HG03575 (cell line): Measurements from ENCODE around the gene TAF6.
"Not testable (repeated sequence)": the region's sequence is repeated elsewhere in the genome, so short reads cannot be mapped to it uniquely, and the experiment has no call there.

Source experiments
- ATAC-seq: cut with Tn5 transposase; IDR thresholded peaks from one replicate; pipeline ENCODE4 v1.9.1; 2021; ENCODE audit not compliant: unreplicated experiment, insufficient number of reproducible peaks, low FRiP score; ENCODE audit errors: extremely low read depth

TAF6 gene

DNA sequence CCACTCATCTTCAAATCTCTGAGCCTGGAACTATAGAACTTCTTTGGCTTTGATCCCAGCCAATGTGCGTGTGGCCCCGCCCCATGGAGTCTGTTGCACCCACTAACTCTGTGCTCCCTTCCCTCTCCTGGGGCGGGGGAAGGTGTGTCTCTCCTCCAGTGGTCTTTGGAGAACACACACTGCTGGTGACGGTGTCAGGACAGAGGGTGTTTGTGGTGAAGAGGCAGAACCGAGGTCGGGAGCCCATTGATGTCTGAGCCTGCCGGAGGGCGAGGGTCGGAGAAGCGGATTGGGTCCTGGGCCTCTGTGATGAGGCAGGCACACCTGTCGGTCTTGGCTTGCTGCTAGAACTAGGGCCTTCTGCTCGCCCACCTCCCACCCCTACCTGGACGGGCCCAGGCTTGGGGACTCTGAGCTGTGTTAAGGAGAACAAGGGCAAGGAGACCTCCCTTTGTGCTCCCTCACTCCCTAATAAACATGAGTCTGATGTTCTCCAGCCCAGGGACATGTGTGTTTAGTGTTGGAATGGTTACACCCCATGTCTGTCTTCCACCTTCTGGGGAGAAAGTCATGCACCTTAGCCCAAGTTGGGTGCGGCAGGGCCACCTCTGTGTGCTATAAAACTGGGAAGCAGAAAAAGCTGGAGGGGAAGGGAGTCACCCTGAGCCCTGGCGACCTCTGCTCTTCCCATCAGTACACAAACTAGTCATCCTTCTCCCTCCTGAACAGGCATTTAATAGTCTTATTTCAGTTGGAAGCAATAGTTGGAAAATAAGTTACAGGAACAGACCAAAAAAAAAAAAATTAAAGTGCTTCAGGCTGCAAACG, 34.8 kb upstream of the TAF6 start:
- ATAC-seq, result no peak

DNA sequence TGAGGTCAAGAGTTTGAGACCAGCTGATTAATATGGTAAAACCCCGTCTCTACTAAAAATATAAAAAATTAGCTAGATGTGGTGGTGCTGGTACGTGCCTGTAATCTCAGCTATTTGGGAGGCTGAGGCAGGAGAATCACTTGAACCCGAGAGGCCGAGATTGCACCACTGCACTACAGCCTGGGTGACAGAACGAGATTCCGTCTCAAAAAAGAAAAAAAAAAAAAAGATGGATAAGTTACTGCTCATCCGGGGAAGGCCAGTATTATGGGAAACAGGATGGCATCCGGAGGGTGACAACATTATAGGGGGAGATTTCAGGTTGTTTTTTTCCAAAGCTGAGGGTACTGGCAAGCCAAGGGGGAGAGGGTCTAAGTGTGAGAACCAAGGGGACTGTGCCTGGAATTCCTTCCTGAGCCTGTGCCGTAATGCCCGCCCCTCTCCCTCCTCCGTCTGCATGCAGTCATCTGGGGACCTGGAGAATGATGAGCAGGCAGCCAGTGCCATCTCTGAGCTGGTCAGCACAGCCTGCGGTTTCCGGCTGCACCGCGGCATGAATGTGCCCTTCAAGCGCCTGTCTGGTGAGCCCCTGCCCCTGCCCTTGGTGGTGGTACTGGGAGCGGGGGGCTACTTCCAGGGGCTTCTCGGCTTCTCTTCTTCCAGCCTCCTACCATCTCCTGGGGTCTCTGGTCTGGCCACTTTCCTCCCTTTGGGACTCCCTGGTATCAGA, 33.9 kb upstream of the TAF6 start:
- ATAC-seq, result no peak

DNA sequence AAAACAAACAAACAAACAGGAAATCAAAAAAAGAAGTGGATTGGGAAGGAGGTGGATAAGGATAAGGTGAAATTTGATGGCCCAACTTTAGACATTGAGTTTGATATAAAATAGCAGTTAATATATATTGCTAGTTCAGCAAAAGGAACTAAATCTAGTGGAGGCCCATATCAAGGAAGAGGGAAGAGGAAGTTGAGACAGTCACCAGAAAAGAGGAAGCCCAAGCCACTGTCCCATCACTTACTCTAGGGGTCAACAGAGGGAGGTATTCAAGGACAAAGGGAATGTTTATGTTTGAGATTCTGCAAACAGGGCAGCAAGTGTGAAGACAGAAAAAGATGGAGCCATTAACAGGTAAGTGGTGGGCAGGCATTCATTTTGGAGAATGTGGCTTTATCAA, 33.2 kb upstream of the TAF6 start:
- no peak for ATAC-seq

DNA sequence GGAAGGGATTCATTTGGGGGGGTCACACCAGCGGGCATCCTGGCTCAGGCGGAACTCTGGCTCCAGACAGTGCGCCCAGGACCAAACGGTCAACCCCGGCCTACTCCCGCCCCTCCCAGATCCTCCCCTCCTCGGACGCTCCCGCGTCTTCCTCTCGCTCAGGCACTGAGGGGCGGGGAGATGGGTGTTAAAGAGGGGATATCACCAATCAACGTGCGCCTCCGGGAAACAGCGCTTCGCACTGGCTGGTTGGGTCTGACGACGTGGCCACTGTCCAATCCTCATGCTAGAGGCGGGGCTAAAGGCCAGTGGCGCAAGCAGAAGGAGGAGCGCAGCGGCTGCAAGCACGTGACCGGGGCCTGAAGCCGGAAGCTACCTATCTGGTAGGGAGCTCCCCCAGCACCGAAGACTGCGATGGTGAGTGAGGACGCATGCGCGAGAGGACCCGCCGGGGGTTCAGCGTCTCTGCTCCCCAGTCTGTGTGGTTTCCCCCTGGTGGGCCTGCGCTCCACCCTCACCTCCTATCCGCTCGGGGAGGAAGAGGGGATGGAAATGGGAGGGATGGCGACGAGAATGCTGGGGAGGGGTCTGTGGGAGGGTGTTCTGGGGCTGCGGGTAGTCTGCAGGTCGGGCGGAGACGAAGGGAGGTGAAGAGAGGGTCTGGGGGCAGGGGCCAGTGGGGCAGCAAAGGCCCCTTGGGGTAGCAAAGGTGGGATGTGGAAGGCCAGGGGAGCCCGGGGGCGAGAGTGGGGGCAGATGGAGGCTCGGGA, 29.6 kb upstream of the TAF6 start, which contains the start of gene LAMTOR4:
TSS of gene LAMTOR4 (plus strand) at position 360 of the 770 bp plus-strand sequence. CDS start at position 415, 55 bp downstream.
- peak; percentile 94 for ATAC-seq

DNA sequence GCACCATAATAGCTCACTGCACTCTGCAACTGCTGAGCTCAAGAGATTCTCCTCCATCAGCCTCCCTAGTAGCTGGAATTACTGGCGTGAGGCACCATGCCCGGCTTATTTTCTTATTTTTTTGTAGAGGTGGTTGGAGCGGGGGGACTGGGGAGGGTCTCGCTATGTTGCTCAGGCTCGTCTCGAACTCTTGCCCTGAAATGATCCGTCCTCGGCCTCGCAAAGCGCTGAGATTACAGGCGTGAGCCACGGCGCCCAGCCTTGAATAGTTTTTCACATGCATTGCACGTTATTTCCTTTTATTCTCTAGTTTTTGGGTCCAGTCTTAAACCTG, 29.0 kb upstream of the TAF6 start:
- ATAC-seq, result no peak

DNA sequence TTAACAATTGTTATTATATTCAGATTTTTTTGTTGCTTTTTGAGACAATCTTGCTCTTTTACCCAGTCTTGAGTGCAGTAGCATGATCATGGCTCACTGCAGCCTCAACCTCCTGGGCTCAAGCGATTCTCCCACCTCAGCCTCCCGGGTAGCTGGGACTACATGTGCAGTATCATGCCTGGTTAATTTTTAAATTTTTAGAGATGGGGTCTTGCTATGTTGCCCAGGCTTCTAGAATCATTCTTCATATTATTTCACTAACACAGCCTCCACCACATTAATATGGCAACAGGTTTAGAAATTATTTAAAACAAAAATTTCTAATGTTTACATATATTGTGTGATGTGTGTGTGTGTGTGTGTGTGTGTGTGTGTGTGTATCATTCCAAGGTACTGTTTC, 28.1 kb upstream of the TAF6 start:
- no peak for ATAC-seq

DNA sequence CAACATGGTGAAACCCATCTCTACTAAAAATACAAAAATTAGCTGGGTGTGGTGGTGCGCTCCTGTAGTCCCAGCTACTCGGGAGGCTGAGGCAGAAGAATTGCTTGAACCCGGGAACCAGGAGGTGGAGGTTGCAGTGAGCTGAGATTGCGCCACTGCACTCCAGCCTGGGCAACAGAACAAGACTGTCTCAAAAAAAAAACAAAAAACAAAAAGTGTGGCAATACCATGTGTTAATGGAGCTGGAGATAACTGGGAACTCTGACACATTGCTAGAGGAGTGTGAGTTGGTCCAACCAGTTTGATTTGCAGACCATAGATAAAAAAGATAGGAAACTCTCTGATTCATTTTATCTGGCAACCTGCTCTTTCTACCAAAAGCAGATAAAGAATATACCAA, 27.2 kb upstream of the TAF6 start:
- not testable (repeated sequence) for ATAC-seq

DNA sequence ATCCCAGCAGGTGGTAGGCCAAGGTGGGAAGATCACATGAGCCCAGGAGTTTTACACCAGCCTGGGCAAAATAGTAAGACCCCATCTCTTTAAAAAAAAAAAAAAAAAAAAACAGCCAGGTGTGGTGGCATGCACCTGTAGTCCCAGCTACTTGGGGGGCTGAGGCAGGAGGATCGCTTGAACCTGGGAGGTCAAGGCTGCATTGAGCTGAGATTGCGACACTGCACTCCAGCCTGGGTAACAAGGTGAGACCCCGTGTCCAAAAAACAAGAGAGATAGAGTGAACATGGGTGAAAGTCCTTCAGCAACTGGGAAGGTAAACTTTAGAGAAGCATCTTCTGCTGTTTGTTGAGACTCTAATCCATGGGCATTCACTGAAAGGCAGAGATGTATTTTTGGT, 23.3 kb upstream of the TAF6 start:
- no peak for ATAC-seq

DNA sequence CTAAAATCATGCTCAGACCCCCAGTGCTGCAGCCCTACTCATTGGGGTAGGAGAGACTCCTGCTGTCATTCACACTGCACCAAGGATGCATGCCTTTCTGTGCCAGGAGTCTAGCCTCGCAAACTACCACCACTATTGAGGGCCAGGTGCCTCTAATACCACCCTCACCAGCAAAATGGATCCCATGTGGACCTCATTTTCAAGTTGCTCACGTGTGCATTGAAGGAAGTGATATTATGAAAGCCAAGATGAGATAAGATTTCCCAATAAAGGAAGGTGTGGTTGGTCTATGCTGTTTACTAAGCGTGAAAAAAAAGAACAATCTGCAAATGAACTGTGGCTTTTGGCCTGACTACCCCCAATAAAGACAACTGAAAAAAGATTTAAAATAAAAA, 22.4 kb upstream of the TAF6 start:
- no peak for ATAC-seq

DNA sequence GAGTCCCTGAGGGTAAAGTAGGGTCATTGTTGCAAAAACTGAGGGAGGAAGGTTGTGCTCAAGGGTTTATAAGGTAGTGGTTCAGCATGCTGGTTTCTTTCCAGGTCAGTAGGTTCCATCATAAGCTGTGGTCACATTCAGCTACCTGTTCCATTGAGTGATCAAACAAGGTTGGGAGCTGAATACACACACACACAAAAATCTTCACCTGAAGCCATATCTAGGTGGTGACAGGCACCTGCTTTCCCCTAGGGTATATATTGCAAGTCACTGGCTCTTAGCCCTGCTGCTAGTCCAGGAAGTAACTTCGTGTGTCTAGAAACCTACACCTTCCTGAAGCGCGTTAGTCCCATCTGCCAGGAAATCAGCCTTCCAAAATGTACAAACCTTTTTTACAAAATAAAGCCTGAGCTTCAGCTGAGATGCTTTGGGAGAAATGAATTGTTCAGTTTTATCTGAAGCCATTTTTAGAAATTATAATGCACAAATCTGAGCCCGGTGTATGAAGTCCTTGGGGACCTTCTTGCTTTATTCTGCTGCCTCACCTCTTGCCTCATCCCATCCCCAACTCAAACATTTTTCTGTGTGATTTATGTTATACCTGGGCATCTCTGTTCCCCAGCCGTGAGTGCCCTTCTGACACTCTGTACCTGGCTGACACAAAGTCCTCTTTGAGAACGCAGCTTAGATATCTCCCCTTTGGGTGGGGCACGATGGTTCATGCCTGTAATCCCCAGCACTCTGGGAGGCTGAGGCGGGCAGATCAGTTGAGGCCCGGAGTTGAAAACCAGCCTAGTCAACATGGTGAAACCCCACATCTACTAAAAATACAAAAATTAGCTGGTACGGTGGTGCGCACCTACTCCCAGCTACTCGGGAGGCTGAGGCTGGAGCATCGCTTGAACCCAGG, 18.9 kb upstream of the TAF6 start:
- no peak for ATAC-seq

DNA sequence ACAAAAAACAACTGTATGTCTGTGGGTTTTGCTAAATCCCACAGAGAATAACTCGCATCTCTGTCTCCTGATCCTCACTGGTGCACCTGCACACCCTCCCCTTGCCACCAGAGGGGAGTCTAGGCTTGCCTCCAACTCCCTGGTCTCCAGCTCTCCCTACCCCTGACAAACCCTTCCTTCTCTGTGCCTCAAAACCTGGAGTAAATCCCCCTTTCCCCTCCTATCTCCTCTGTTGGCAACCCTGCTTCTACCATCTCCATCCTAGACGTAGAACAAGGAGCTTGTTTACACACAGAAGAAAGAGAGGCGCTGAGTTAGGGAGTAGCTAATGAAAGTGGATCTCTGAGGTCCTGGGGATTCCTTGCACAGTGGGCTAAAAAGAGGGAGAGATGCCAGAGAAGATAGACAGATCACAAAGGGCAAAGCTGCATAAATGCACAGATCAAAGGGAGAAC, 13.6 kb upstream of the TAF6 start:
- no peak for ATAC-seq

DNA sequence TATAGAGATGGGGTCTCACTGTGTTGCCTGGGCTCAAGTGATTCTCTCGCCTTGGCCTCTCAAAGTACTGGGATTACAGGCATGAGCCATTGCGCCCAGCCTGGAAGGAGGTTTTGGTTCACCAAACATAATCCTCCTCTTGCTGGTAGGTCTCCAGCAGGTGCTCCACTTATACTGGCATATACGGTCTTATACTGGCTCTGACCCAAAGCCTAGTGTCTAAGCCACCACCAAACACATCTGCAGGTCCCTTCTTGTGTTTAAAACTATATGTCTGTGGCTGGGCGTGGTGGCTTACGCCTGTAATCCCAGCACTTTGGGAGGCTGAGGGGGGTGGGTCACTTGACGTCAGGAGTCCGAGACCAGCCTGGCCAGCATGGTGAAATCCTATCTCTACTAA, 13.0 kb upstream of the TAF6 start:
- no peak for ATAC-seq

DNA sequence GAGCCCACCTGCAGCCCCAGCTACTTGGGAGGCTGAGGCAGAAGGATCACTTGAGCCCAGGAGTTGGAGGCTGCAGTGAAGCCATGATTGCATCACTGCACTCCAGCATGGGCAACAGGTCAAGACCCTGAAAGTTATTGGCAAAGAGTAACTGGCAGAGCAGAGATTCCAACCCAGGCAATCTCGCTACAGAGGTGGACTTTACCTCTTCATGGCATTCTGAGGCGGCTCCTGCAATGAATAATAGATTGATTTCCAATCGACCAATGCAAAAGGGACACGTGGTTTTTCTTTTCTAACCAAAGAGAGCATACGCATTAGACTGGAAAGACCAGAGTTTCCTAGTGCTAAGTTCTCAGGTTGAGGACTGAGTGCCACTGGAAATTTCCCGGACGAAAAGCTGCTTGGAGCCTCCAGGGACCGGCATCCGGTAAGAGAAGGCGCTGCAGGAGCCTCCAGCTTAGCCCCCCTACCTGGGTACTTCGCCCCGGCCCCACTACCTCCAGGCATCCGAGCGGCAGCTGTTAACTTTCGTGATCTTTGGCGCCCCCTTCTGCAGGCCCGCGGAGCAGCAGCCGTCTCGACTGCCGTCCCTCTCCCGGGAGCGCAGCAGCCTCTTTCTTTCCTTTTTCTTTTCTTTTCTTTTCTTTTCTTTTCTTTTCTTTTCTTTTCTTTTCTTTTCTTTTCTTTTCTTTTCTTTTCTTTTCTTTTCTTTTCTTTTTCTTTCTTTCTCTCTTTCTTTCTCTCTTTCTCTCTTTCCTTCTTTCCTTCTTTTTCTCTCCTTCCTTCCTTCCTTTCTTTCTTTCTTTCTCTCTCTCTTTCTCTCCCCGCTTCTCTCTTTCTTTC, 11.7 kb upstream of the TAF6 start:
- ATAC-seq, result no peak

DNA sequence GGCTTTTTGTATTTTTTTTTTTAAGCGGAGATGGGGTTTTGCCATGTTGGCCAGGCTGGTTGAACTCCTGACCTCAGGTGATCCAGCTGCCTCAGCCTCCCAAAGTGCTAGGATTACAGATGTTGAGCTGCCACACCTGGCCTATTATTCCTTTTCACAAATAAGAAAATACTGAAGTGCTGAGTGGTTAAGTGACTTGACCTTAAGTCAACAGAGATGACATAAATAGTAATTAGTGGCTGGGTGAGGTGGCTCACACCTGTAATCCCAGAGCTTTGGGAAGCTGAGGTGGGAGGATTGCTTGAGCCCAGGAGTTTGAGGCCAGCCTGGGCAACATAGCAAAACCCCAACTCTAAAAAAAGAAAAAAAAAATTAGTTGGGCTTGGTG, 11.1 kb upstream of the TAF6 start:
- ATAC-seq, result not testable (repeated sequence)

DNA sequence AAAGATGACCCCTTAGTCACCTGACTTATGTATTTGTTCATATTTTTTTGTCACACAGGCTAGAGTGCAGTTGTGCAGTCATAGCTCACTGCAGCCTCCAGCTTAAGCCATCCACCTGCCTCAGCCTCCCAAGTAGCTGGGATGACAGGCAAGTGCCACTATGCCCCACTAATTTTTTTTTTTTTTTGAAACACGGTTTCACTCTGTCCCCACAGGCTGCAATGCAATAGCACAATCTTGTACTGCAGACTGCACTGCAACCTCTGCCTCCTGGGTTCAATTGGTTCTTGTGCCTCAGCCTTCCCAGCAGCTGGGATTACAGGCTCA, 9.4 kb upstream of the TAF6 start:
- ATAC-seq, result no peak

DNA sequence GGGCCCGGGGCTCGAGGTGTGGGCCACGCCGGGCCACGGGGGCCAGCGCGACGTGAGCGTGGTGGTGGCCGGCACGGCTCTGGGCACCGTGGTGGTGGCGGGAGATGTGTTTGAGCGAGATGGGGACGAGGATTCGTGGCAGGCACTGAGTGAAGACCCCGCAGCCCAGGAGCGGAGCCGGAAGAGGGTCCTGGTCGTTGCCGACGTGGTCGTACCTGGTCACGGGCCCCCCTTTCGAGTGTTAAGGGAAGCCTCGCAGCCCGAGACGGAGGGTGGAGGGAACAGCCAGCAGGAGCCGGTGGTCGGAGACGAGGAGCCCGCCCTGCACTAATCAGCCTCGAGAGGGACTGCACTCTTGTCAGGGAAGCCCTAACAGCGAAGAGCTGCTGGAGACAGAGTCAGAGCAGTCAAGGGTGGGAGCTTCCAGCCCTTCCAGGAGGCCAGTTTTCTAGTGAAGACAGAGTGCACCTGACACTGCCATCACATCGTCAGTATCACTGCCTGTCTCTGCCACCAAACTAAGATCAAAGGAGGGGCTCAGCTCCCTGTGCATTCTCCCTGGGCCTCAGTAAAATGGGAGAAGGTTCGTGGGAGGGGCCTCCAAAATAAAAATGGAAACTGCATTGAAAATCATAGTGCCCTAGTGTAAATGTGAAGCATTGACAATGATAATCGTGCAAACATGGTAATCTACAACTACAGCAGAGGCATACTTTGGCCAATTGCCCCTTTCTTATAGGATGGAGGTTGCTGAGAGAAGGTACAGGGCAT, 8.9 kb upstream of the TAF6 start:
- no peak for ATAC-seq
